GM18526 (cell line): ENCODE measurements around the gene PCDH17.

Experiments
- POLR2A ChIP-seq: IDR thresholded peaks from 3 replicates; pipeline ENCODE4 v1.6.1; 2011; ENCODE audit not compliant: insufficient read length; ENCODE audit errors: extremely low read depth

The PCDH17 gene

DNA sequence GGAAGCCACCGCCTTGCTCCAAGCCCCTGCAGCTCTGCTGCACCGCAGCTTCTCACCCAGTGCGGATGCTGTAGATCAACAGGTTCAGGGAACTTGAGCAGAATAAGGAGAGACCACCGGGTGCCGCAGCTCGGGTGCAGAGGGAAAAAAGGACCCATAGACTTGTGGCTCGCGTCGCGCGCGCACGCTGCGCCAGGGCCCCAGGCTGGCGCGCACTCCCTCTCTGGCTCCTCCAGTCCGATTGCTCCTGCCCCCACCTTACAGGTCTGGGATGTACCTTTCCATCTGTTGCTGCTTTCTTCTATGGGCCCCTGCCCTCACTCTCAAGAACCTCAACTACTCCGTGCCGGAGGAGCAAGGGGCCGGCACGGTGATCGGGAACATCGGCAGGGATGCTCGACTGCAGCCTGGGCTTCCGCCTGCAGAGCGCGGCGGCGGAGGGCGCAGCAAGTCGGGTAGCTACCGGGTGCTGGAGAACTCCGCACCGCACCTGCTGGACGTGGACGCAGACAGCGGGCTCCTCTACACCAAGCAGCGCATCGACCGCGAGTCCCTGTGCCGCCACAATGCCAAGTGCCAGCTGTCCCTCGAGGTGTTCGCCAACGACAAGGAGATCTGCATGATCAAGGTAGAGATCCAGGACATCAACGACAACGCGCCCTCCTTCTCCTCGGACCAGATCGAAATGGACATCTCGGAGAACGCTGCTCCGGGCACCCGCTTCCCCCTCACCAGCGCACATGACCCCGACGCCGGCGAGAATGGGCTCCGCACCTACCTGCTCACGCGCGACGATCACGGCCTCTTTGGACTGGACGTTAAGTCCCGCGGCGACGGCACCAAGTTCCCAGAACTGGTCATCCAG lies 964 bp downstream of the PCDH17 start:
- no peak for TF ChIP-seq POLR2A

DNA sequence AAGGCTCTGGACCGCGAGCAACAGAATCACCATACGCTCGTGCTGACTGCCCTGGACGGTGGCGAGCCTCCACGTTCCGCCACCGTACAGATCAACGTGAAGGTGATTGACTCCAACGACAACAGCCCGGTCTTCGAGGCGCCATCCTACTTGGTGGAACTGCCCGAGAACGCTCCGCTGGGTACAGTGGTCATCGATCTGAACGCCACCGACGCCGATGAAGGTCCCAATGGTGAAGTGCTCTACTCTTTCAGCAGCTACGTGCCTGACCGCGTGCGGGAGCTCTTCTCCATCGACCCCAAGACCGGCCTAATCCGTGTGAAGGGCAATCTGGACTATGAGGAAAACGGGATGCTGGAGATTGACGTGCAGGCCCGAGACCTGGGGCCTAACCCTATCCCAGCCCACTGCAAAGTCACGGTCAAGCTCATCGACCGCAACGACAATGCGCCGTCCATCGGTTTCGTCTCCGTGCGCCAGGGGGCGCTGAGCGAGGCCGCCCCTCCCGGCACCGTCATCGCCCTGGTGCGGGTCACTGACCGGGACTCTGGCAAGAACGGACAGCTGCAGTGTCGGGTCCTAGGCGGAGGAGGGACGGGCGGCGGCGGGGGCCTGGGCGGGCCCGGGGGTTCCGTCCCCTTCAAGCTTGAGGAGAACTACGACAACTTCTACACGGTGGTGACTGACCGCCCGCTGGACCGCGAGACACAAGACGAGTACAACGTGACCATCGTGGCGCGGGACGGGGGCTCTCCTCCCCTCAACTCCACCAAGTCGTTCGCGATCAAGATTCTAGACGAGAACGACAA lies 1.8 kb downstream of the PCDH17 start:
- TF ChIP-seq POLR2A: no peak

DNA sequence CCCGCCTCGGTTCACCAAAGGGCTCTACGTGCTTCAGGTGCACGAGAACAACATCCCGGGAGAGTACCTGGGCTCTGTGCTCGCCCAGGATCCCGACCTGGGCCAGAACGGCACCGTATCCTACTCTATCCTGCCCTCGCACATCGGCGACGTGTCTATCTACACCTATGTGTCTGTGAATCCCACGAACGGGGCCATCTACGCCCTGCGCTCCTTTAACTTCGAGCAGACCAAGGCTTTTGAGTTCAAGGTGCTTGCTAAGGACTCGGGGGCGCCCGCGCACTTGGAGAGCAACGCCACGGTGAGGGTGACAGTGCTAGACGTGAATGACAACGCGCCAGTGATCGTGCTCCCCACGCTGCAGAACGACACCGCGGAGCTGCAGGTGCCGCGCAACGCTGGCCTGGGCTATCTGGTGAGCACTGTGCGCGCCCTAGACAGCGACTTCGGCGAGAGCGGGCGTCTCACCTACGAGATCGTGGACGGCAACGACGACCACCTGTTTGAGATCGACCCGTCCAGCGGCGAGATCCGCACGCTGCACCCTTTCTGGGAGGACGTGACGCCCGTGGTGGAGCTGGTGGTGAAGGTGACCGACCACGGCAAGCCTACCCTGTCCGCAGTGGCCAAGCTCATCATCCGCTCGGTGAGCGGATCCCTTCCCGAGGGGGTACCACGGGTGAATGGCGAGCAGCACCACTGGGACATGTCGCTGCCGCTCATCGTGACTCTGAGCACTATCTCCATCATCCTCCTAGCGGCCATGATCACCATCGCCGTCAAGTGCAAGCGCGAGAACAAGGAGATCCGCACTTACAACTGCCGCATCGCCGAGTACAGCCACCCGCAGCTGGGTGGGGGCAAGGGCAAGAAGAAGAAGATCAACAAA lies 2.6 kb downstream of the PCDH17 start:
- no peak for TF ChIP-seq POLR2A

DNA sequence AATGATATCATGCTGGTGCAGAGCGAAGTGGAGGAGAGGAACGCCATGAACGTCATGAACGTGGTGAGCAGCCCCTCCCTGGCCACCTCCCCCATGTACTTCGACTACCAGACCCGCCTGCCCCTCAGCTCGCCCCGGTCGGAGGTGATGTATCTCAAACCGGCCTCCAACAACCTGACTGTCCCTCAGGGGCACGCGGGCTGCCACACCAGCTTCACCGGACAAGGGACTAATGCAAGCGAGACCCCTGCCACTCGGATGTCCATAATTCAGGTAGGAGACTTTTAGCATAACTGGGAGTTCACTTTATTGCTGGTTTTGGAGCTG lies 3.3 kb downstream of the PCDH17 start:
- no peak for TF ChIP-seq POLR2A

DNA sequence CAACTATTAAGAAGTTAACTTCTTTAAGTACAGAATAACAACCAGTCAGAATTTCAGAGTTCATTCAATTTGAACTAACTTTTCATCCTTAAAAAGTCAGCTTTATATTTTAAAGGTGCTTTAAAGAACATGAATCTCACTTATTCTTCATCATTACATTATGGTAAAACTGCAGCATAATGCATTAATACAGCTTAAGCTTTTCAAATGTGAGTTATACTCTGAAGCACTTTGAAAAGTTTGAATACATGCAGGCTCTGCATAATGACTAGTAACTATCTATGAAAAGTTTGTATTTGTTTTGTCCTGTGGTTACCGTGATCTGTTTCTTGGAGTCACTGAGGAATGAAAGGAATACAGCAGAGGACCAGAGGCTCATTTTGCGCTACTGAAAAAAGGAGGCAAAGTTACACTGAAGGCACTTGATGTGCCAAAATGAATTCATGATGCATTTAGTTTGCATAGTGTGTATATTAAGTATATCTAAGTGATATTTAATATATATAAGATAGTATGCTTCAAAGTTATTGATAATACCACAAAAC lies 4.1 kb downstream of the PCDH17 start:
- TF ChIP-seq POLR2A: no peak

DNA sequence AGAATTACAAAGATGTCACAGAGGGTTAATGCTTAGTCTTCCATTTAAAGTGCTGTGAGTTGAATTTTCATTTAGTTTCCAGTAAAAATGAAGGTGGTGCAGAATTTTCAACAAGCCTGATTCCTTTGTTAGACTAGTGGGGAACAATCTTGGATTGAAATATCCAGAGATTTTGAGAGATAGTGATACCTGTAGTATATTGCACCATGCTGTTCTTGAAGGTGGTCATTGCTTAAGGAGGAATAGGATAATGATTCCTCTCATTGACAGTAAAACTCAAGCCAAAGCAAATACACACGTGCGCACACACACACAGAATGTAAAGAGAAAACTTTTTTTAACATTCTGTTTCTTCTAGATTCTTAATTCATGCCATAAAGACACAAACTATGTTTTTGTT lies 5.3 kb downstream of the PCDH17 start:
- no peak for TF ChIP-seq POLR2A

DNA sequence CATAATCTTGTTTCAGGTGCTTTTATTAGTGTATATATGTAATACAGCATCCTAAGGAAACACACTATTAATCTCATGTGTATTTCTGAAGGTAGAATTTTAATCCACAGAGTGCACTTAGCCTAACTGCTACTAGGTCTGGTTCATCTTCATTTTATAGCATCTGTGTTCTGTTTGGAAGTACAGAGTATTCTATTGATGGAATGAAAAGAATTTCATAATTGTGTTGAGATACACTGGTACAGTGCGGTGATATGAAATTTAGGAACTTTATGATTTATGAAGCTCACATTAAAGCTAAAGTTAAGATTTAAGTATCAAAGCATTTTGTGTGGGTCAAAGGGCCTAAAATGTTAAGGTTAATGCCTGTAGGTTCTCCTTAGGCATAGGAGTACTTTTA lies 6.0 kb downstream of the PCDH17 start:
- TF ChIP-seq POLR2A: no peak

DNA sequence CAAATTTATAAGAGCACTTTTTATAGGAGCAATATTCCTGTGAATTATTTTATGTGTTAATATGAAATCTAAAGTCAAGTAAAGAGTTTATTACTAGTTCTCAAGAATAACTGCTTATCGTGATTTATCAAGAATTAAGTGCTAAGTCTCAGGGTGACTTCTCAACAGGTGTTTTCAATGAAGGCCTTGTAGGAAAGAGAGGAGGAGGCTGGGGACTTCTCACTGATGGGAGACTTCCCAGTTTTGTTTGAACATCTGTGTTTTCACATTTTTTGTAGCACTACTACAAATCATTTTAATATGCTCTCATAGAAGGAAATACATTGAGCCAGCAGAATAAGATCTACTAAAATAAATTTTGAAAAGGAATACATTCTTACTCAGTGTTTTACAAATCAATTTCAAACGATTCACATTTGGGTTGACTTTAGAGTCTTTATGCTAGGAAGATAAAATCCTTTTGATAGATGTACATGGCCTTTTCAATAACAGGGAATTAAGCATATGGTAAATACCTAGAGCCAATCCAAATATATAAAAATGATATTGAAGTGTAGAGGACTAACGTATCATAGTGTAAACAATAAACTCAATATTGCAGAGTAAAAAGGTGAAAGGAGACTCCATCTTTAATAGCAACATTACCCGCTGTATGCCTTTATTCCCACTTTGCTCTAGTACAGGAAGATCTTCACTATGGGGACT lies 6.8 kb downstream of the PCDH17 start:
- no peak for TF ChIP-seq POLR2A

DNA sequence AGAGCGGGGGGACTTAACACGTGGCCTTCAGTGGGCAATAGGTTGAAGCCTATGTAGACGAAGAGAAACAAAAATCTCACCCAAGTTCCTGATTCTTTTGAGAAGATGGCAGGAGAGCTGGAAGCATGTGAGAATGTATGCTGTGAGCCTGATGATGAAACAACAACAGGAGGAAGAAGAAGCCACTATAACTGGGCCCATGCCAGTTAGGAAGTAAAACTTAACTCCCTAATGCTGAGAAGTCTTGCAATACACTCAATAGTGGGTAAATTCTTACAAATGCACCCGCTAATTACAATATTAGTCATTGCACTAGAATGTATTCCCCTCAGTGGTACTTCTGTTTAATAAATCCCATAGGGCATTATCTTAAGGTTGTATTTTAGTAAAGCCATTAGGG lies 9.1 kb downstream of the PCDH17 start:
- TF ChIP-seq POLR2A: no peak

DNA sequence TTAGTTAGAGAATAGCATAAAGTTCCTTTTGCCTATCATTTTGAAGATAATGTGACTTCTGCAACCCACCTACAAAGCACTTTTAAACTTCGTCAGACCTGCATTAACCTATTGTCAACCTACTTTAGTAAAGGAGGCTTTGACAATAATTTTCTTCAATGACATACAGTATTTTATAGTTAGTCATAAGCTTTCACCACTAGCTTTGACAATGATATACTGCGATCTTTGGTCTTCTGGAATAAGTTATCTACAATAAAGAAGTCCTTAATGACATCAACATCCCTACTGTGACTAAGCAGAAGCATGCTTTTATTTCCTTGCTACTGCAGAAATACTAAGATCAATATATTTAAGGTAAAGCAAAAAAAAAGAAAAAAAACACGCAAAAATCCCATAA lies 9.5 kb downstream of the PCDH17 start:
- TF ChIP-seq POLR2A: no peak

DNA sequence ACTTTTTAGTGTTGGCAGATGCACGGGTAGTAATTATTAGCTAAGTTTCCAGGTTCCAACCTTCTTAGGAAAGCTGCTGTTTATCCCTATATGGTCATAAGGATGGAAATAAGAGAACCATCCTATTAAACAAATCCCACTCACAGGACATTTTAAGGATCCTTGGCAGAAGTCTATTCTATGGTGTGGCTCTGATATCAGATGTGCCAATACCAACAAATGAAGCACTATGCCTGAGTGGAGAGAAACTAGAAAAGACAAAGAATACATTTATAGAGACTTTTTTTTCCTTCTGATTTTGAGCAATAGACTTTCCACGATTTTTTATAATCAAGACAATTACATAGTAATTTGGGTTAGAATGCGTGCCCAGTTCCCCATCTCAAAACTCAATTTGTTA lies 12.6 kb downstream of the PCDH17 start:
- no peak for TF ChIP-seq POLR2A

DNA sequence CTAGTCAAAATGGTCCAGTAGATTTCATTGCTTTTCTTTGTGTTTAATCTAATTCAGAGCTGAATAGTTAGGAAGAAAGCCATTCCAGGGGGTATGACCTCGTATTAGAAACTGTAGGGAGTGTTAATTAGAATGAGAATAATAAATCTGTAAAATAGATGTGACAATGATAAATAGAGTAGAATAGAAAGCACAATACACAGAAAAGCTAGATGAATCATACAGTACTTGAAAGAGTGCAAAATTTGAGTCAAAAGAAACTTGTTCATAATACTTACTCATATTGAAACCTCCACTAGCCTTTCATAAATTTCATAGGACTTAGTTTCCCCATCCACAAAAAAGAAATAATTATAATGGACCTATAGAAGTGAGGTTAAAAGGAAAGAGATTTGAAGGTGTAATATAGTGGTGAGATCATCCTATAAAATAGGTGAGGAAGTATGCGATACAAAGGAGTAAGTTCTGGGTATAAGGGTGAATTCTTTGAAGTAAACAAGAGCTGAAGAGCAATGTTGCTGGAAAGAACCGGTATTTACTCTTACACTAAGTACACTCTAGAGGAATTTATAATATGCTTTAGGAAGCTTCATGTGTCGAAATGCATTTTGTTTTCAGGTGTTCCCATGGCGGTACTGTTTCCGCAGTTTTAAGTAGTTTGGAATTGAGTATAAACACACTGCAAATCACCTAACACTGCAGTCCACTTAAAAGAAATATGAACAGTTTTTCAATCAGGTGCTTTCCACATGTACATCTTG lies 21.9 kb downstream of the PCDH17 start:
- TF ChIP-seq POLR2A: no peak

DNA sequence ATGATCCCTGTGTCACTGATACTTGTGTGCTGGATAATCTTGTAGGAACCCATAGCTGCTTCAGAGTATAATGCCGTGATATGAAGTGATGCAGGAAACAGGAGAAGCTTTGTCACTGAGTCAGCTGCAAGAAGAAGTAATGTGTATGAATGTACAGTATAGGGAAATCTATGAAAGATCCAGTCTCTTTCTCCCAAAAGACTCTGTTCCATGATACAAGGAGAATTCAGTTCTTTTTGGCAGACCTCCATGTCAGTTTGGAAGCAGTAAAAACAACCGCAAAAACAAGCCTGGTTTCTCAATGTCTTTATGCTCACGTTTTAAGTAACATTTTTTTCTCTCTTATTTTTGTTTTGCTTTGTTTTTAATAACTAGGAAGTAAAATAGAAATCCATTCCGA lies 33.9 kb downstream of the PCDH17 start:
- no peak for TF ChIP-seq POLR2A
